Urinary bladder (tissue), 4 donors: ENCODE measurements around the gene SLC51A. TPM values are rescaled to one million over a fixed set of nuclear protein-coding genes. Genes with fewer than 3 reads are reported as not detected.

Source experiments
- DNase-seq: peaks from one replicate; pipeline ENCODE4 v3.0.0-alpha.2; 2015; ENCODE audit errors: extremely low spot score
- H3K27ac ChIP-seq: one replicate; pipeline ENCODE4 v1.5.1; 2013; ENCODE audit warnings: low read depth, mild to moderate bottlenecking, moderate library complexity
- H3K36me3 ChIP-seq: one replicate; pipeline ENCODE4 v1.6.1; 2013; ENCODE audit warnings: mild to moderate bottlenecking, moderate library complexity; ENCODE audit not compliant: insufficient read depth
- H3K4me1 ChIP-seq: one replicate; pipeline ENCODE4 v1.6.1; 2013; ENCODE audit warnings: mild to moderate bottlenecking, moderate library complexity; ENCODE audit not compliant: insufficient read depth
- H3K4me3 ChIP-seq: one replicate; pipeline ENCODE4 v1.5.1; 2013; ENCODE audit warnings: low read depth, low read length
- WGBS: extraction: QIAGEN DNeasy Blood & Tissue Kit; methylation state at CpG from one replicate; pipeline ENCODE4 v1.1.7; 2013; 5-methylcytosine and 5-hydroxymethylcytosine counted together
- polyA plus RNA-seq: library from polyadenylated mRNA; stranded (reverse); fragments of 200-250 nt; gene quantifications from one replicate; pipeline ENCODE4 v1.2.3, GENCODE V29; 2013
- total RNA-seq: library from RNA; depleted of rRNA; stranded (reverse); fragments of >200 nt; gene quantifications from one replicate; pipeline ENCODE4 v1.2.3, GENCODE V29; 2014
- donor health status: healthy with polysubstance abuse.
- donor health status: healthy.

Gene SLC51A
- total and polyA plus RNA-seq, 2 donors = 0.23 TPM; not detected in 1

GRCh38 chr3:196215493-196216020 lies 777 bp upstream of the SLC51A start:
- WGBS = 55% methylated on average over 10 of the region's 10 CpGs
- DNase-seq = no peak
- H3K4me1 ChIP-seq = no peaks in the 10 kb centered on the region

GRCh38 chr3:196216681-196217211 lies 412 bp downstream of the SLC51A start:
- Histone ChIP-seq H3K4me3 (no peak overlapping the region), H3K36me3 (no peaks in the 10 kb centered on the region), H3K4me1 (no peaks in the 10 kb centered on the region), H3K27ac (no peak overlapping the region)
- no peak for DNase-seq
- WGBS = 43% methylated on average over 25 of the region's 25 CpGs

More at GRCh38 chr3:196215493-196216020, 777 bp upstream of the SLC51A start:
- Histone ChIP-seq H3K36me3 (no peaks in the 10 kb centered on the region), H3K27ac (no peak overlapping the region), H3K4me3 (no peak overlapping the region)

GRCh38 chr3:196217307-196218154 lies 1.2 kb downstream of the SLC51A start:
- Histone ChIP-seq H3K4me3 (no peak overlapping the region), H3K36me3 (no peaks in the 10 kb centered on the region), H3K27ac (no peak overlapping the region), H3K4me1 (no peaks in the 10 kb centered on the region)
- WGBS = 92% methylated on average over 12 of the region's 12 CpGs
- no peak for DNase-seq

GRCh38 chr3:196218155-196218712 lies 1.9 kb downstream of the SLC51A start:
- Histone ChIP-seq H3K4me1 (no peaks in the 10 kb centered on the region), H3K27ac (no peak overlapping the region), H3K36me3 (no peaks in the 10 kb centered on the region), H3K4me3 (no peak overlapping the region)
- WGBS = 93% methylated on average over 13 of the region's 13 CpGs
- no peak for DNase-seq

GRCh38 chr3:196219194-196219969 lies 3.0 kb downstream of the SLC51A start:
- Histone ChIP-seq H3K36me3 (no peaks in the 10 kb centered on the region), H3K27ac (no peak overlapping the region), H3K4me1 (no peaks in the 10 kb centered on the region), H3K4me3 (peak overlapping the region; percentile 0)
- DNase-seq = peak; percentile 66
- WGBS = 18% methylated on average over 19 of the region's 19 CpGs

- Histone ChIP-seq H3K36me3 (no peaks in the 10 kb centered on the region), H3K4me3 (no peak overlapping the region), H3K4me1 (no peaks in the 10 kb centered on the region), H3K27ac (no peak overlapping the region)
- no peak for DNase-seq
- 81% methylated on average over 19 of the region's 19 CpGs for WGBS
Observed at GRCh38 chr3:196219970-196220311, 3.6 kb downstream of the SLC51A start.

- no peaks in the 10 kb centered on the region for H3K4me1 ChIP-seq
- WGBS = 89% methylated on average over 10 of the region's 10 CpGs
- H3K27ac ChIP-seq = no peak overlapping the region
- no peak for DNase-seq
- H3K36me3 ChIP-seq = no peaks in the 10 kb centered on the region
- H3K4me3 ChIP-seq = no peak overlapping the region
Observed at GRCh38 chr3:196220587-196220986, 4.3 kb downstream of the SLC51A start.

- 92% methylated on average over 7 of the region's 7 CpGs for WGBS
- H3K27ac ChIP-seq = no peak overlapping the region
- no peak overlapping the region for H3K4me3 ChIP-seq
- H3K36me3 ChIP-seq = no peaks in the 10 kb centered on the region
- no peak for DNase-seq
- H3K4me1 ChIP-seq = no peaks in the 10 kb centered on the region
Observed at GRCh38 chr3:196220991-196221390, 4.7 kb downstream of the SLC51A start.

GRCh38 chr3:196222876-196223595 lies 6.7 kb downstream of the SLC51A start:
- no peak for DNase-seq
- Histone ChIP-seq H3K4me3 (no peak overlapping the region), H3K4me1 (no peaks in the 10 kb centered on the region), H3K36me3 (no peaks in the 10 kb centered on the region), H3K27ac (no peak overlapping the region)
- 60% methylated on average over 19 of the region's 19 CpGs for WGBS

- WGBS = 93% methylated on average over 10 of the region's 10 CpGs
- Histone ChIP-seq H3K4me3 (no peak overlapping the region), H3K27ac (no peak overlapping the region), H3K36me3 (no peaks in the 10 kb centered on the region), H3K4me1 (no peaks in the 10 kb centered on the region)
- DNase-seq = no peak
Observed at GRCh38 chr3:196225086-196225485, 8.8 kb downstream of the SLC51A start.

GRCh38 chr3:196225763-196226364 lies 9.5 kb downstream of the SLC51A start:
- WGBS = 90% methylated on average over 15 of the region's 15 CpGs
- no peak for DNase-seq

GRCh38 chr3:196227121-196227561 lies 10.8 kb downstream of the SLC51A start:
- Histone ChIP-seq H3K4me3 (no peak overlapping the region), H3K27ac (no peak overlapping the region), H3K36me3 (no peaks in the 10 kb centered on the region), H3K4me1 (no peaks in the 10 kb centered on the region)
- DNase-seq = no peak
- 80% methylated on average over 14 of the region's 14 CpGs for WGBS

More at GRCh38 chr3:196225763-196226364, 9.5 kb downstream of the SLC51A start:
- Histone ChIP-seq H3K4me3 (no peak overlapping the region), H3K36me3 (no peaks in the 10 kb centered on the region), H3K4me1 (no peaks in the 10 kb centered on the region), H3K27ac (no peak overlapping the region)
